ENCODE data around the gene ARMH2. TPM values are rescaled to one million over a fixed set of nuclear protein-coding genes. Genes with fewer than 3 reads are reported as not detected.

Gene ARMH2
- total and polyA plus RNA-seq, 9 of the 15 experiments (the other 6 are each of a cell fraction or from before 2014, with no cell fraction given), result not detected

DNA sequence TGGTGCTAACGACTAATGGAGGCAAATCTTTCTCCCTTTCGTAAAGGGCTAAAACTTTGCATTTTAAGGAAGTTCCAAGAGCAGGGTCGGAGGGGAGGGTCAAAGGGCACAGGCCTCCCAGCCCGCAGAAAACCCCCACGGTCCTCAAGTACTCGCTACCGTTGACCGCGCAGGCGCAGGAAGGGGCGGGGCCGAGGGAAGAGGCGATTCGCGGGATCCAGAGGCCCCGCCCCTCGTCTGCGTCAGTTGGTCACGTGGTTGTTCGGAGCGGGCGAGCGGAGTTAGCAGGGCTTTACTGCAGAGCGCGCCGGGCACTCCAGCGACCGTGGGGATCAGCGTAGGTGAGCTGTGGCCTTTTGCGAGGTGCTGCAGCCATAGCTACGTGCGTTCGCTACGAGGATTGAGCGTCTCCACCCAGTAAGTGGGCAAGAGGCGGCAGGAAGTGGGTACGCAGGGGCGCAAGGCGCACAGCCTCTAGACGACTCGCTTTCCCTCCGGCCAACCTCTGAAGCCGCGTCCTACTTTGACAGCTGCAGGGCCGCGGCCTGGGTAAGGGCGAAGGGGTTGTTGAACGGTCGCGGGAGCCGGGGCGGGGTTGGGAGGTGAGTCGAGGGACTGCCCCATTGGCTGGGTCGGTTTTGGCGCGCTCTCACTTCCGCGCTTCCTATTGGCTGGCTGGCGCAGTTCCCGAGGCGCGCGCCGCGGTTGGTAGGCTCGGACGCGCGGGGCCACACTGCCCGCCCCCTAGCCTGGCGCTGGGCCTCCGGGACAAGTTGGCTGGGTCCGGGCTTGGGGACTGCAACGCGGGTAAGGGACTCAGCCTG is 23.8 kb downstream of the ARMH2 start, which contains the start of gene GMNN (continued):
- TF ChIP-seq CHD7 (IDR thresholded peaks at IDR 0.05; ENCODE audit: low read depth, low read length), result no peak
- TF ChIP-seq NR2F6 (CRISPR knock-in tag; IDR thresholded peaks at IDR 0.05), result peak; percentile 74; the same call in 1 of the 2 replicates
- peak; percentile 71; the same call in 1 of the 2 replicates for TF ChIP-seq ZNF592 (IDR thresholded peaks at IDR 0.05)
- TF ChIP-seq MYC (IDR thresholded peaks at IDR 0.05; ENCODE audit: low read depth, low read length), result peak; percentile 87
- peak; percentile 89; the same call in 1 of the 2 replicates for TF ChIP-seq MYC (CRISPR knock-in tag; IDR thresholded peaks at IDR 0.05; ENCODE audit: borderline replicate concordance, low read depth)
- no peak for TF ChIP-seq RBM17 (IDR thresholded peaks at IDR 0.05; ENCODE audit: borderline replicate concordance, low read depth, low read length)
- TF ChIP-seq SRSF3 (IDR thresholded peaks at IDR 0.05; ENCODE audit: insufficient read depth, low read length), result no peak
- TF ChIP-seq FIP1L1 (IDR thresholded peaks at IDR 0.05; ENCODE audit: low read depth, low read length, poor library complexity, severe bottlenecking), result peak; percentile 89
- TF ChIP-seq PHB2 (IDR thresholded peaks at IDR 0.05; ENCODE audit: low read depth), result peak; percentile 35; the same call in 1 of the 2 replicates
- TF ChIP-seq ZNF232 (CRISPR knock-in tag; IDR thresholded peaks at IDR 0.05), result no peak
- peak; percentile 86; the same call in 1 of the 2 replicates for TF ChIP-seq MTA3 (IDR thresholded peaks at IDR 0.05; ENCODE audit: borderline replicate concordance)

All from K562 (cell line).